Measurements from ENCODE around the gene KAZN.

GRCh38 chr1:14914351-14914988, 316.0 kb downstream of the KAZN start:
- TF ChIP-seq CTCF (tag by site-specific recombination; IDR thresholded peaks at IDR 0.05) (no peak), ZNF843 (tag by site-specific recombination; IDR thresholded peaks at IDR 0.05) (no peak), ZSCAN18 (tag by site-specific recombination; IDR thresholded peaks at IDR 0.05) (no peak)

Measured in HEK293 (cell line).